Germinal center (tissue), 1 donor: Measurements from ENCODE around the gene SHB.
"Not testable (repeated sequence)": the region's sequence is repeated elsewhere in the genome, so short reads cannot be mapped to it uniquely, and the experiment has no call there.

Source experiments
- DNase-seq: peaks from one replicate; pipeline ENCODE4 v3.0.0; 2012; ENCODE audit warnings: mixed read lengths, low spot score

The SHB gene

GRCh38 chr9:37902796-37903646 lies 166.0 kb downstream of the SHB start:
- DNase-seq, result peak; percentile 19

GRCh38 chr9:37902131-37902530 lies 166.9 kb downstream of the SHB start:
- DNase-seq, result no peak

- DNase-seq, result no peak
Measured at GRCh38 chr9:37899041-37899440, 170.0 kb downstream of the SHB start.

GRCh38 chr9:37897665-37898064 lies 171.4 kb downstream of the SHB start:
- DNase-seq, result no peak

GRCh38 chr9:37892063-37892462 lies 177.0 kb downstream of the SHB start:
- no peak for DNase-seq

- not testable (repeated sequence) for DNase-seq
Measured at GRCh38 chr9:37891042-37891441, 178.0 kb downstream of the SHB start.

- DNase-seq, result no peak
Measured at GRCh38 chr9:37889536-37889935, 179.5 kb downstream of the SHB start.

GRCh38 chr9:37887977-37888583 lies 180.9 kb downstream of the SHB start:
- not testable (repeated sequence) for DNase-seq

- DNase-seq, result no peak
Measured at GRCh38 chr9:37880916-37881479, 188.0 kb downstream of the SHB start.

- DNase-seq, result no peak
Measured at GRCh38 chr9:37876376-37876775, 192.7 kb downstream of the SHB start.

- no peak for DNase-seq
Measured at GRCh38 chr9:37873955-37874354, 195.1 kb downstream of the SHB start.

- DNase-seq, result no peak
Measured at GRCh38 chr9:37870799-37871176, 198.2 kb downstream of the SHB start.

GRCh38 chr9:37870081-37870798 lies 198.8 kb downstream of the SHB start:
- DNase-seq, result no peak
